Subcutaneous abdominal adipose tissue (tissue), 5 donors: ENCODE data around the gene ZMYND8.
A peak's percentile ranks its signal among the peaks of the same experiment; 100 is the strongest.

ENCODE experiments used
- H3K27ac ChIP-seq: one replicate; pipeline ENCODE4 v1.7.0; 2013; ENCODE audit warnings: low read depth, mild to moderate bottlenecking, inconsistent platforms, low read length, moderate library complexity
- H3K27me3 ChIP-seq, 5 donors: one replicate each; pipeline ENCODE4 v1.7.0; 2013; ENCODE audit warnings: low read length in 5 of 5, inconsistent platforms in 1 of 5; ENCODE audit not compliant: control insufficient read depth in 5 of 5, insufficient read depth in 4 of 5
- H3K36me3 ChIP-seq, 5 donors: one replicate each; pipeline ENCODE4 v1.7.0; 2013; ENCODE audit warnings: low read length in 5 of 5; ENCODE audit not compliant: control insufficient read depth in 5 of 5, insufficient read depth in 5 of 5
- H3K4me1 ChIP-seq, 5 donors: one replicate each; pipeline ENCODE4 v1.7.0; 2013; ENCODE audit warnings: low read length in 5 of 5, mild to moderate bottlenecking in 3 of 5, moderate library complexity in 1 of 5; ENCODE audit not compliant: control insufficient read depth in 5 of 5, insufficient read depth in 5 of 5
- H3K4me3 ChIP-seq, 5 donors: one replicate each; pipeline ENCODE4 v1.7.0; 2013; ENCODE audit warnings: low read length in 5 of 5, low read depth in 1 of 5
- H3K9ac ChIP-seq, 5 donors: one replicate each; pipeline ENCODE4 v1.7.0; 2013; ENCODE audit warnings: low read length in 5 of 5, mild to moderate bottlenecking in 4 of 5, moderate library complexity in 3 of 5
- H3K9me3 ChIP-seq, 5 donors: one replicate each; pipeline ENCODE4 v1.7.0; 2013; ENCODE audit warnings: low read length in 5 of 5; ENCODE audit not compliant: control insufficient read depth in 5 of 5
- donor health status: healthy.
- donor health status: healthy.
- donor health status: healthy.
- donor health status: healthy.
- donor health status: healthy.

Gene ZMYND8

GRCh38 chr20:47191074-47191673 is 165.3 kb downstream of the ZMYND8 start:
- Histone ChIP-seq H3K27me3 (peaks cover 0 to 4% (median 0%) of the 10 kb centered on the region in 5 donors), H3K9ac (no peak overlapping the region), H3K27ac (no peak overlapping the region), H3K36me3 (peaks cover 0 to 21% (median 0%) of the 10 kb centered on the region in 5 donors), H3K9me3 (peaks cover 0 to 4% (median 0%) of the 10 kb centered on the region in 5 donors), H3K4me3 (no peak overlapping the region), H3K4me1 (peaks cover 0 to 9% (median 2%) of the 10 kb centered on the region in 5 donors)

- Histone ChIP-seq H3K27ac (no peak overlapping the region), H3K27me3 (peaks cover 0 to 4% (median 0%) of the 10 kb centered on the region in 5 donors), H3K4me3 (no peak overlapping the region), H3K36me3 (peaks cover 0 to 24% (median 3%) of the 10 kb centered on the region in 5 donors), H3K9me3 (peaks cover 0 to 4% (median 0%) of the 10 kb centered on the region in 5 donors), H3K9ac (no peak overlapping the region), H3K4me1 (no peaks in the 10 kb centered on the region)
Measured at GRCh38 chr20:47189060-47189459, 167.4 kb downstream of the ZMYND8 start.

- Histone ChIP-seq H3K27me3 (peaks cover 0 to 4% (median 0%) of the 10 kb centered on the region in 5 donors), H3K9me3 (peaks cover 0 to 4% (median 0%) of the 10 kb centered on the region in 5 donors), H3K9ac (no peak overlapping the region), H3K36me3 (peaks cover 0 to 27% (median 4%) of the 10 kb centered on the region in 5 donors), H3K4me3 (no peak overlapping the region), H3K4me1 (no peaks in the 10 kb centered on the region), H3K27ac (no peak overlapping the region)
Measured at GRCh38 chr20:47188540-47188939, 168.0 kb downstream of the ZMYND8 start.

GRCh38 chr20:47187450-47188195 is 168.9 kb downstream of the ZMYND8 start:
- Histone ChIP-seq H3K9me3 (peaks cover 0 to 4% (median 0%) of the 10 kb centered on the region in 5 donors), H3K36me3 (peaks cover 0 to 34% (median 4%) of the 10 kb centered on the region in 5 donors), H3K4me3 (no peak overlapping the region), H3K27ac (no peak overlapping the region), H3K27me3 (peaks cover 0 to 4% (median 0%) of the 10 kb centered on the region in 5 donors), H3K4me1 (peaks cover 0 to 5% (median 0%) of the 10 kb centered on the region in 5 donors), H3K9ac (no peak overlapping the region)

- no peaks in the 10 kb centered on the region for H3K27me3 ChIP-seq
- no peak overlapping the region for H3K9ac ChIP-seq
- peak overlapping the region in 1 of 5 donors; percentile 8 for H3K4me3 ChIP-seq
Measured at GRCh38 chr20:47183367-47183766, 173.1 kb downstream of the ZMYND8 start.

GRCh38 chr20:47181056-47181862 is 175.2 kb downstream of the ZMYND8 start:
- Histone ChIP-seq H3K36me3 (peaks cover 0 to 33% (median 4%) of the 10 kb centered on the region in 5 donors), H3K27me3 (no peaks in the 10 kb centered on the region), H3K27ac (no peak overlapping the region), H3K4me1 (peaks cover 0 to 5% (median 0%) of the 10 kb centered on the region in 5 donors), H3K9me3 (no peaks in the 10 kb centered on the region), H3K9ac (no peak overlapping the region), H3K4me3 (no peak overlapping the region)

More at GRCh38 chr20:47183367-47183766, 173.1 kb downstream of the ZMYND8 start:
- Histone ChIP-seq H3K9me3 (no peaks in the 10 kb centered on the region), H3K4me1 (peaks cover 0 to 5% (median 0%) of the 10 kb centered on the region in 5 donors), H3K36me3 (peaks cover 0 to 37% (median 4%) of the 10 kb centered on the region in 5 donors), H3K27ac (no peak overlapping the region)

GRCh38 chr20:47179267-47179666 is 177.2 kb downstream of the ZMYND8 start:
- no peak overlapping the region for H3K4me3 ChIP-seq
- peaks cover 0 to 44% (median 9%) of the 10 kb centered on the region in 5 donors for H3K36me3 ChIP-seq
- peaks cover 0 to 16% (median 0%) of the 10 kb centered on the region in 5 donors for H3K4me1 ChIP-seq
- H3K27me3 ChIP-seq, result no peaks in the 10 kb centered on the region
- no peaks in the 10 kb centered on the region for H3K9me3 ChIP-seq
- H3K9ac ChIP-seq, result no peak overlapping the region
- H3K27ac ChIP-seq, result no peak overlapping the region

GRCh38 chr20:47178851-47179250 is 177.6 kb downstream of the ZMYND8 start:
- no peak overlapping the region for H3K27ac ChIP-seq
- H3K27me3 ChIP-seq, result no peaks in the 10 kb centered on the region
- no peak overlapping the region for H3K4me3 ChIP-seq
- H3K9me3 ChIP-seq, result no peaks in the 10 kb centered on the region
- H3K4me1 ChIP-seq, result peaks cover 0 to 16% (median 0%) of the 10 kb centered on the region in 5 donors
- H3K36me3 ChIP-seq, result peaks cover 0 to 48% (median 7%) of the 10 kb centered on the region in 5 donors
- H3K9ac ChIP-seq, result no peak overlapping the region

GRCh38 chr20:47178277-47178676 is 178.2 kb downstream of the ZMYND8 start:
- Histone ChIP-seq H3K27ac (no peak overlapping the region), H3K4me3 (no peak overlapping the region), H3K9me3 (no peaks in the 10 kb centered on the region), H3K4me1 (peaks cover 0 to 14% (median 0%) of the 10 kb centered on the region in 5 donors), H3K9ac (no peak overlapping the region), H3K36me3 (peaks cover 0 to 43% (median 7%) of the 10 kb centered on the region in 5 donors), H3K27me3 (no peaks in the 10 kb centered on the region)
